Right atrium auricular region (tissue), 2 donors: Measurements from ENCODE around the gene SPINK5. TPM values are rescaled to one million over a fixed set of nuclear protein-coding genes. Genes with fewer than 3 reads are reported as not detected.

Experiments used
- DNase-seq: peaks from one replicate; pipeline ENCODE4 v3.0.0-alpha.2; 2019; ENCODE audit warnings: low spot score
- H3K27ac ChIP-seq, 2 donors: fragments of 200-600 bp; sonication (generic); 1 replicate in 1 of 2; 2 replicates in 1 of 2; pipeline ENCODE4 v1.5.1; 2016 to 2019
- H3K27me3 ChIP-seq, 2 donors: fragments of 200-600 bp; sonication (generic); one replicate each; pipeline versions ENCODE4 v1.5.1 to v1.6.0; 2017 to 2019
- H3K36me3 ChIP-seq: fragments of 200-600 bp; sonication (generic); one replicate; pipeline ENCODE4 v1.5.1; 2016
- H3K4me1 ChIP-seq, 2 donors: fragments of 200-600 bp; sonication (generic); one replicate each; pipeline versions ENCODE4 v1.5.1 to v1.6.0; 2017 to 2019
- H3K4me3 ChIP-seq, 2 donors: fragments of 200-600 bp; sonication (generic); 1 replicate in 1 of 2; 2 replicates in 1 of 2; pipeline ENCODE4 v1.5.1; 2017 to 2019; ENCODE audit warnings: mild to moderate bottlenecking in 1 of 2, moderate library complexity in 1 of 2
- H3K9me3 ChIP-seq, 2 donors: fragments of 200-600 bp; sonication (generic); one replicate each; pipeline ENCODE4 v1.5.1; 2019
- CTCF ChIP-seq, 2 donors: fragments of 200-600 bp; sonication (generic); IDR thresholded peaks; one replicate each; pipeline ENCODE4 v1.5.1; 2019; ENCODE audit warnings: antibody characterized with exemption in 2 of 2
- total RNA-seq, 2 donors: library from RNA; depleted of rRNA; stranded (reverse); fragments of >200 nt; gene quantifications; one replicate each; pipeline ENCODE4 v1.1.0, GENCODE V29; 2016

Gene SPINK5
- total RNA-seq, 2 donors from 2014 or later = 1.8 to 2.3 TPM

- H3K9me3 ChIP-seq = no peaks in the 10 kb centered on the region
- peak; percentile 49 to 76 for TF ChIP-seq CTCF (IDR thresholded peaks at IDR 0.05)
- no peaks in the 10 kb centered on the region for H3K36me3 ChIP-seq
- no peak overlapping the region for H3K27ac ChIP-seq
- no peaks in the 10 kb centered on the region for H3K27me3 ChIP-seq
- no peaks in the 10 kb centered on the region for H3K4me1 ChIP-seq
- H3K4me3 ChIP-seq = no peak overlapping the region
- DNase-seq = no peak
Measured at GRCh38 chr5:148179234-148179824, 115.5 kb downstream of the SPINK5 start.

GRCh38 chr5:148186248-148187003 lies 122.6 kb downstream of the SPINK5 start:
- no peak for TF ChIP-seq CTCF (IDR thresholded peaks at IDR 0.05)
- H3K4me1 ChIP-seq = no peaks in the 10 kb centered on the region
- peak overlapping the region in 1 of 2 donors; percentile 14 for H3K27ac ChIP-seq
- no peaks in the 10 kb centered on the region for H3K36me3 ChIP-seq
- H3K4me3 ChIP-seq = no peak overlapping the region
- DNase-seq = no peak
- H3K27me3 ChIP-seq = no peaks in the 10 kb centered on the region
- H3K9me3 ChIP-seq = no peaks in the 10 kb centered on the region

Other genes with a start within 250 kb of the SPINK5 start
- gene SPINK1, start 232.3 kb upstream of the SPINK5 start, total RNA-seq = not detected
- gene SCGB3A2, start 185.3 kb upstream of the SPINK5 start, total RNA-seq = not detected
- 1 to 10 TPM in 1 of 2 donors, not detected in 1; 2.7 TPM for gene C5orf46, start 157.4 kb upstream of the SPINK5 start, total RNA-seq
- gene SPINK14, start 104.6 kb downstream of the SPINK5 start, total RNA-seq = not detected
- gene SPINK6, start 139.1 kb downstream of the SPINK5 start, total RNA-seq = not detected
- not detected for gene MARCOL, start 174.5 kb downstream of the SPINK5 start, total RNA-seq
- gene SPINK13, start 204.8 kb downstream of the SPINK5 start, total RNA-seq = not detected
- not detected for gene SPINK7, start 248.4 kb downstream of the SPINK5 start, total RNA-seq